HT-29 (cell line): ENCODE measurements around the gene EXOSC1. TPM values are rescaled to one million over a fixed set of nuclear protein-coding genes. Genes with fewer than 3 reads are reported as not detected.
"Not testable (repeated sequence)": the region's sequence is repeated elsewhere in the genome, so short reads cannot be mapped to it uniquely, and the experiment has no call there.

ENCODE experiments used
- DNase-seq: peaks from one replicate; pipeline ENCODE4 v3.0.0-alpha.2; 2015; ENCODE audit warnings: low spot score
- total RNA-seq: library from RNA; depleted of rRNA; stranded (reverse); fragments of >200 nt; shearing (Covaris generic); gene quantifications from 2 replicates; pipeline ENCODE4 v1.2.3, GENCODE V29; 2014; rRNA removed

The EXOSC1 gene, protein sequence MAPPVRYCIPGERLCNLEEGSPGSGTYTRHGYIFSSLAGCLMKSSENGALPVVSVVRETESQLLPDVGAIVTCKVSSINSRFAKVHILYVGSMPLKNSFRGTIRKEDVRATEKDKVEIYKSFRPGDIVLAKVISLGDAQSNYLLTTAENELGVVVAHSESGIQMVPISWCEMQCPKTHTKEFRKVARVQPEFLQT
- total RNA-seq: 35.6 and 44.3 TPM in 2 replicates

DNA sequence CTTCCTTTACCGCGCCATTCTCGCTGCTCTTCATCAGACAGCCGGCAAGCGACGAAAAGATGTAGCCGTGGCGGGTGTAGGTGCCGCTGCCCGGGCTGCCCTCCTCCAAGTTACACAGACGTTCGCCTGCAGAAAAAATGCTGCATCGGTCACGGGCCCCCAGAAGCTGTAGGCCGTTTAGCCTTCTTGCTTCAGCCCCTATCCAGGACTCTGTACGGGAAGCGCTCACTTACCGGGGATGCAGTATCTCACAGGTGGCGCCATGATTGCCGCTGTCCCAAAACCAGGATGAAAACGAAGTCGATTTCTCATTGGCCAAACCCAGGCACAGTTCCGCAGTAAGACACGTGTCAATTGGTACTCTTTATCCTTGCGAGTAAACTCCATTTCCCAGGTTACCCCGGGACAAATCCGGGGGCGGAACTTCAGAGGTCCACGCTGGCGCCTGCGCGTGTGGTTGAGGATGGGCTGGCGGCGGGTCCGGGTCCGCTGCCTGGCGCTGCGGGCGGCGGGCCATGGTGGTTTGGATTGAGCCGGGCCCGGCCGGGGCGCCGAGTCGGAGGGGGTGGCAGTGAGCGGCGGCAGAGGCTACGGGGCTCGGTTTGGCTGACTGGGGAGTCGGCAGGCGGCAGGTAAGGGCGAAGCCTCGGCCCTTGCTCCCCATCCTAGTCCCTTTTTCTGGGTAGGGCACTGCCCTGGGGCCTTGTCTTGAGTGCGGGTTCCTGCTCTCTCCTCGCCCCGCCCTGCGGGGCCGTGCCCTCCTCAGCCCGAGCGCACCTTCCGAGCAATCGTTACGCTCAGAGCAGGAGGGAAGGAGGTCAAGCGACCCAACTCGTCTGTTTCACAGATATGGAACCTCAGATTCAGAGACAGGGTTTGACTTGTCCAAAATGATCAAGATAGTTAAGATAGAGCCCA, at the start of gene EXOSC1, which contains the start of gene ZDHHC16:
Gene EXOSC1 (minus strand): TSS at position 285 of the 918 bp plus-strand sequence. CDS start 21 bp downstream, at position 264.
Gene ZDHHC16 (plus strand): TSS at position 454 of the 918 bp plus-strand sequence. CDS start 5,501 bp downstream, outside the sequence.
- peak; percentile 89 for DNase-seq

DNA sequence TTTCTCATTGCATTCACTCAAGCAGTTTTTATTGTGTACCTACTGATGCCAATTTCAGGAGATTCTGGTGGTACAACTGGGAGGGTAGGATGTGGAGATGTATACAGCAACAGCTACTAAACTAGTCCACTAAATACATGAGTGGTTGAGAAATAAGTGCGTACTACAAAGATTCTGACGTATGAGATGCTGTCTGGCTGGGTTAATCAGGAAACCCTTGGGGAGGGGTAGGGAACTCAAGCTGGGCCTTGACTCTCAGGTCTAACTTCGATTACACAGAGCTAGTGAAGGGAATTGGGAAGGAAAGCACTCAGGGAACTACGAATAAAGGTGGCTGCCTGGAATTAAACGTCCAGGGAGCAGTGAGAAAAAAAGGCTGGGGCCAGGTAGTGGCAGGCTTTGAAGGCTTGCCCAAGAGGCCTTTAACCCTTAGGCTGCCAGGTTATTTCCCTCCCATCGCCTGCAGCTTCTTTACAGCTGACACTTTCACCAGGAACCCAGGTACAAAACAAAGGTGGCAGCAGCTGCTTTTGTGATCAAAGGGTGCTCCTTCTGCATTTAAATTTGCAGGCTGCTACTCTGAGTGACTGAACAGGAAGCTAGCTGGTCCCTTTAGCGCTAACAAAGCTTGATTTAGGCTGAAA, 49.2 kb upstream of the EXOSC1 start:
- no peak for DNase-seq

DNA sequence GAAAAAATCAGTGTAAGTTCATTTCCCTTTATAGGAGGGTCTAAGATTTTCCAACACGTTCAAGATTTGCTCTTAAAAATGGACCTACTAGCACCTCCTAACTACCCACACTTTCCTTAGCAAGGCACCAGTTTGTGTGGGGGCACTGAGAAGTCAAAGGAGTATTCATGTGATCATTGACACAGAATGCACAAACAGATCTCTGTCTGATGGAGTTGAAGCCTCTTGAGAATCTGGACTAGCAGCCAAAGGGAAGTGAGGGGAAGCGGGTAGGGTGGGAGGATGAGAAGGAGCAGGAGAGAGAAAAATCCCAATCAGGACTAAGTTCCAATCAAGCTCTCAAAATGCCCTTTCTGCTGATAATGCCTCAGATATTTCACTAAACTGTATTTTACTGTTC, 48.3 kb upstream of the EXOSC1 start:
- DNase-seq: no peak

DNA sequence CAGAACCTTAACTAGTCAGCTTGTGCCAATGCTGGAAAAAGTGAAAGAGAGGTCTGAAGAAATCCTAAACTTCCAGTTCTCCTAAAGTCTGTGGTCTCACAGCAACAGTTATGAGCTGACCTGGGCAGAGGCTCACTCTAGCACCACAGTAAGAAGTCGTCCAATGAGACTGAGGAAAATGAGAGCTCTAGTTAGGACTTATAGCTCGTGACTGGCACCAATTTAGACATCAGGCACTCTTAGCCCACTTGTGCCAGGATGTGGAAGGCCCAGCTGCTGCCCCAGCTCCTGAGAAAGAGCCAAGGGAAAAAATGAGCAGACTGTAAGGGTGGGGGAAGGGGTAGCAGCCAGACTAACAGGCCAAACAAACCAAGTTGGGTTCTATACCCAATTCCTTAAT, 44.8 kb upstream of the EXOSC1 start:
- DNase-seq: no peak

DNA sequence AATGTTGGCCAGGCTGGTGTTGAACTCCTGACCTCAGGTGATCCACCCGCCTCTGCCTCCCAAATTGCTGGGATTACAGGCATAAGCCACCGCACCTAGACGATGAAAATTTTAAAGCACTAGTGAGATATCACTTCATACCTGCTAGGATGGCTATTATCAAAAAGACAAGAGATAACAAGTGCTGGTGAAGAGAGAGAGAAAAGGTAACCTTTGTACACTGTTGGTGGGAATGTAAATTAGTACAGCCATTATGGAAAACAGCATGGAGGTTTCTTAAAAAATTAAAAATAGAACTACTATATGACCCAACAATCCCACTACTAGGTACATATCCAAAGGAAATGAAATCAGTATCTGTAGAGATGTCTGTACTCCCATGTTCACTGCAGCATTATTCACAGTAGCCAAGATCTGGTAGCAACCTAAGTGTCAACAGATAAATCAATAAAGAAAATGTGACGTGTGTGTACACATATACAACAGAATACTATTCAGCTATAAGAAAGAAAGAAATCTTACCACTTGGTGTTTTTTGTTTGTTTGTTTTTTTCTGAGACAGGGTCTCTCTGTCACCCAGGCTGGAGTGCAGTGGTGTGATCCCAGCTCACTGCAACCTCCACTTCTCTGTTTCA, 40.0 kb upstream of the EXOSC1 start:
- no peak for DNase-seq

DNA sequence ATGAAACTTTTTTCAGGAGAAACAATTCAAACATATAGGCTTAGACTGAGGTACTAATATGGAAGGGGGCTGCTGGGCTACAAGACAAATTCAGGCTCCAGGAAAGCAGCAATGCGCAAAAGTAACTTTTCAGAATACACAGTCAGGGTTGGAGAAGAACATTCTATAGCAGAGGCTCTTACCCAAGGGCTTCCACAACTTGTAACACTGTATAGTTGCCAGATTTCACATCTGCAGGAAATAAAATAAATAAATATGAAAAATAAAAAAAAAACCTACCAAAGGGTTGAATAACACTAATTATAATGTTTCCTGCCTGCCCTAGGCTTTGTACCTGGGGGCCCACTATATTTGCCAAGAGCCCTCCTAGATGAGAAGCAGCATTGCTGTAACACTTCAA, 38.1 kb upstream of the EXOSC1 start:
- DNase-seq: no peak

DNA sequence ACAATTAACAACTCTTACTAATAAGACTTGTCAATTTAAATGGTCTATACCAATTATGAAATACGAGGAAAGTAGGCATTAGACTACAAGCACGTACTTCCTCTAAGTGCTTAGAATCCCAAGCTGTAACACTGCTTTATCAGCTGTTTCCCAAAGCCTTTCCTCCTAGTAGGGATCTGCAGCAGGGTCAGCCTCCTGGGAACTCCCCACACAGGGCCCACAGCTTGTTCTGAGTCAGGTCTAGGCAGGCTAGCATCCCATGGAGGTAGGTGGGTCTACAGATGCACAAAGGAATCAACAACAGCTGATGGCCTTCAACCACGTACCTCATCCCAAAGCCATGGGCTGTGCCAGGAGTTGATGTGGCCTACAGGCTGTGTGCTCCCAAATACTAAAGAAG, 37.7 kb upstream of the EXOSC1 start:
- DNase-seq: no peak

DNA sequence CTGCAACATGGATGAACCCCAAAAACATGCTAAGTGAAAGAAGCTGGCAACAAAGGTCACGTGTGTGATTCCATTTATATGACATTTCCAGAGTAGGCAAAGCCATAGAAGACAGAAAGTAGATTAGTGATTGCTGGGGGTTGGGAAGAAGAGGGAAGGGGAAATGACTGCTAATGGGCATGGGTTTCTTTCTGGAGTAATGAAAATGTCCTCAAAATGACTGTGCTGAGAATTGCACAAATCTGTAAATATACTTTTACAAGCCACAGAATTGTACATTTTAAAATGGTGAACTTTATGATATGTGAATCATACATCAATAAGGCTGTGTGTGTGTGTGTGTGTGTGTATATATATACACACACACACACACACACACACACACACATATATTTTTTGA, 36.6 kb upstream of the EXOSC1 start:
- no peak for DNase-seq

DNA sequence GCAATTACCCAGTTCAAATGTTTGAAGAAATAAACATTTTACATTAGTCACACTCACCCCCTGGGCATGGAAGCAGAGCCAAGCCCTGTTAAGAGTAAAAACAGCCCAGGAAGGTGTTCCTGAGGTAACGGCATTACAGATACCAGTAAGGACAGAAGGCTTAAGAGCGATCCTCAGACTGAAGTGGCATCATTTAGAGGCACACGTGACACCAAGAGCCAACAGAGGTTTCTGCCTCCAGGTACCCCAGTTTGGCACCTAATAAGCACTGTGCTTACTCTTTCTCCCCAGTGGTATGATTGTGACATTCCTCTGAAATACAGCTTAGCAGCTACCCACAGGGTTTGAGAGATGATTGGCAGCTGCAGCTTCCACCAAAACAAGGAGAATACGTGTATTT, 35.3 kb upstream of the EXOSC1 start:
- no peak for DNase-seq

DNA sequence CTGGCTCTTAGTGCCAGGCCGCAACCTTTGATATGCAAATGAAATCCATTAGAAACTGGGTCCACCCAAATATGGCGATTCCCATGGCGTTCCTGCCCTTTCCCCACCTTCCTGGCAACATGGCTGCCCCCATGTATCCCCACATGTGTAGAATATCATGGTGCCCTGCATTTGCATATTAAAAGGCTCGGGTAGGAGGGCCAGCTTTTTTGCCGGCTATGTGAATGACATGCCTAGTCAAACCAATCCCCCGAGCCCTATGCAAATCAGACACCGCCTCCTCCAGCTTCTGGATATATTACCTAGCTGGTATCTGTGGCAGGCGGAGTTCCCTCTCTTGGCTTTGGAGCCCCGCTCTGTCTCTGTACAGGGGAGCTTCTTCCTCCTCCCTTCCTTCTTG, 34.1 kb upstream of the EXOSC1 start:
- DNase-seq: no peak

DNA sequence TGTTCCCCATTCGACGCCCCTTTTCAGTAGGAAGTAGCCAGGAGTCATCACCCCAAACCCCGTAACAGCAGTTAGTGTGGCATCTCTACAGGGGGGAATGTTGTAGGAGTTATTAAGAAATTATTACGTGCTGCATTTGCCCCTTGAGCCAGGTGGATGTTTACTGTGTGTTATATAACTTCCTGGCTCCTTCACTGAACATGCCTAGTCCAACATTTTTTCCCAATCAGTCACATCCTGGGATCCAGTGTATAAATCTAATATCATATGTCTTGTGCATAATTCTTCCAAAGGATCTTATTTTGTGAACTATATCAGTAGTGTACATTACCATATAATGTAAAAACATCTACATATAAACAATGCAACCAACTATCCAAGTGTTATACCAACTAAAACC, 33.6 kb upstream of the EXOSC1 start:
- not testable (repeated sequence) for DNase-seq

DNA sequence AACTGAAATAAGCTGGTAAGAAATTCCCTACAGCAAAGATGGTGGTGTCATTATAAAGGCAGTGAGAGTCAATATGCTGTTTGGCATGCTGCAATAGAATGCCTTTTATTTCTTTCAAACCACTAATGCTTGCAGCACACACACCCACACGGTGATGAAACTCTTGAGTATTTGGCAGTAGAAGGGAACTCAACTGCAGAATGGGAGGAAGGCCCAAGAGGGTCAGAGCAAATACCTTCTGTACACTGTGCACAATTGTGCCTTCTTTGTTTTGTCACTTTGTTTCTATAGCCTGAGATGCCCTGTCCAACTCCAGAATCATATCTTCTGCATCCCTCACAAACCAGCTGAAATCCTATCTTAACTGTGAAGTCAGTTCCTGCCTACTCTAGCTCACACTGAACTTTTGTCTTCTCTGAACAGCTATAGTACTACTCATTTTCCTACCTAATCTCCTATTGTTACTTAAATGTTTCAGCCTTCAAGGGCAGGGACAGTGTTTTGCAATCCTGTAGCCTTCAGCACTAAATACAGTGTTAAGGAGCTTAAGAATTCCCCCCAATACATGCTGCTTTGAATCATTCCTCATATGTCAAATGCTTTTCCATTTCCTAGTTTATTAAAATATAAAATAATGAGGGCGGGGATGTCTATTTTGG, 30.3 kb upstream of the EXOSC1 start:
- no peak for DNase-seq

DNA sequence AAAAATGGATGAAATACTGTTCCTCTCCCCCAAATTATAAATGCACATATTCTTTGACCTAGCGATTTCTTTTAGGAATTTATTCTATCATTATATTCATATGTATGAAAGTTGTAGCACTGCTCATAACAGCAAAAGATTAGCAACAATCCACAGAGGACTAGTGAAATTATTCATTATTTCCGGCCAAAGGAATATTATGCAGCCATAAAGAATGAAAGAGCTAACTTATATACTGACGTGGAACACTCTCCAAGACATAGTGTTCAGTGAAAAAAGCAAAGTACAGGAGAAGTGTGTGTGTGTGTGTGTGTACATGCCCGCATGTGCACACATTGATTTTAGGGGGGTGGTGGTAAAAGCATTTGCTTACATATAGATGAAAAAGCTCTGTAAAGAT, 29.1 kb upstream of the EXOSC1 start:
- DNase-seq: no peak

DNA sequence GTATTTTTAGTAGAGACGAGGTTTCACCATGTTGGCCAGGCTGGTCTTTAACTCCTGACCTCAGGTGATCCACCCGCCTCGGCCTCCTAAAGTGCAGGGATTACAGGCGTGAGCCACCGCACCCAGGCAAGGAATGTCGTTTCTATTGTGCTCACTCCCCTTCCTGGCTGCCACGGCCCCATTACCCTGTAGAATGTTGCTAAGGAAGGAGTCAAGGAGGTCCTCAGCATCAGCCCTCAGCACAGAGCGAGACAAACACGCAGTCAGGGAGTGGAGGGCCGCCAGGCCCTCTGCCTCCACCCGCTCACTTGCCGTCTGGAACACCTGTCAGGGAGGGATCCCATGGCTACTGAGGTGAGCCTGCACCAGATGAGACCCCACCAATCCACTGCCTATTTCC, 23.0 kb upstream of the EXOSC1 start:
- DNase-seq: not testable (repeated sequence)

DNA sequence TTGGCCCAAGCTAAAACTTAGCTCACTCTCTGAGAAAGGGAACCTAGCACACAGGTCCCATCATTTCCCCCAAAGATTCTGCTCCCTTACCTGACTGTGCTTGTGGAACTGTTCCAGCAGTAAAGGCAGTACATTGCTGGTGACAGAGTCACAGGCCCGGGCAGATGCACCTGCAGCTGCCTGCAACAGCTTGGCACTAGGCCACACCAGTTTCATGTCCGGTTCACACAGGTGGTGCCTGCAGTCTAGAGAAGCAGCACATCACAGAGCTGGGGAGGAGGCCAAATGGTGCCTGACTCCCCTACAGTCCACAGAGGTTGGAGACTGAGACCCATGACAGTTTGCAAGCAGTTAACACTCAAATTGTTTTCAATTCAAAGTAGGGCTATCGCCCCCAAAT, 22.4 kb upstream of the EXOSC1 start:
- no peak for DNase-seq

DNA sequence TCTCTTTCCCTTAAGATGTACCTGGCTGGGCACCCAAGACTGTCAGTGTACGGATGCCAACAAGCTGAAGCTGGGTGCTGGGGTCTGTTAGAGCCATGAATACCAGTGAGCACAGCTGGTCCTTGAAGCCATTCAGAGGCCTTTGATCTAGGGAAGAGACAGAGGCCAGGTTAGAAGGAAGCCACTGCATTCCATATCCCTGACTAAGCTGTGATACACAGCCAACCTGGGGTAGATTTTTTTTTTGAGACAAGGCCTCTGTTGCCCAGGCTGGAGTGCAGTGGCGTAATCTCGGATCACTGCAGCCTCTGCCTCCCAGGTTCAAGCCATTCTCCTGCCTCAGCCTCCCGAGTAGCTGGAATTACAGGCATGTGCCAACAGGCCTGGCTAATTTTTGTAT, 20.9 kb upstream of the EXOSC1 start:
- no peak for DNase-seq

DNA sequence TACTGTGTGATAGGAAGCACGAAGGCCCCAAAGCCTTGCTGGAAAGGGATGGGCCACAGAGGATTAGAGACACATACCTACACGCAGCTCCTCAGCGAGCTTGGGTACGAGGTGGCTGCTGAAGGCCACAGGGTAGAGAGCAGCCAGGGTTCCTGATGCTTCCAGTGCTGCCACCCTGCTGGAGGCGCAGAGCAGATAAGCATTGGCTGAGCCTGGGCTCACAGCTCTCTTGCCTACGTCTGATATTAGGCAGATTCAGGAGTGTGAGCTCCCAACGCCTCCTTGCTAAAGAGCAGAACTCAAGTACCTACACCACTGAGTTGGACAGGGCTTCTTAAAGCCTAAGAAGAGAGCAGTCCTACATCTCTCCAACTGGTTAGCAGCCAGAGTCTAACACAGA, 20.2 kb upstream of the EXOSC1 start:
- DNase-seq: no peak

DNA sequence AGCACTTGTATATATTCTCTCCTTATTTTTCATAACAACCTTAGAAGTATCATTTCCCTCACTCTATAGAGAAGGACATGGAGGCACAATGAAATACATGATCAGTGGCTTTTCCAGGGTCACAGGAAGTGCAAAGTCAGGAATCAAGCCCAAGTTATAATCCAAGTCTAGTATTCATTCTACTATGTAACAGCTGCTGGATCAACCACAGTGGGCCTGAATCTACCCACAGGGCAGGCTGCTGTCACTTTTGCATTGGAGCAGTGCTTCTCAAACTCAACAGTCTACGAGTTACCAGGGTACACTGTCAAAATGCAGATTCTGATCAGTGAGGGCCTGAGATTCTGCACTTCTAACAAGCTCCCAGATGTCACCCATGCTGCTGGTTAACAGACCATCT, 18.4 kb upstream of the EXOSC1 start:
- no peak for DNase-seq

DNA sequence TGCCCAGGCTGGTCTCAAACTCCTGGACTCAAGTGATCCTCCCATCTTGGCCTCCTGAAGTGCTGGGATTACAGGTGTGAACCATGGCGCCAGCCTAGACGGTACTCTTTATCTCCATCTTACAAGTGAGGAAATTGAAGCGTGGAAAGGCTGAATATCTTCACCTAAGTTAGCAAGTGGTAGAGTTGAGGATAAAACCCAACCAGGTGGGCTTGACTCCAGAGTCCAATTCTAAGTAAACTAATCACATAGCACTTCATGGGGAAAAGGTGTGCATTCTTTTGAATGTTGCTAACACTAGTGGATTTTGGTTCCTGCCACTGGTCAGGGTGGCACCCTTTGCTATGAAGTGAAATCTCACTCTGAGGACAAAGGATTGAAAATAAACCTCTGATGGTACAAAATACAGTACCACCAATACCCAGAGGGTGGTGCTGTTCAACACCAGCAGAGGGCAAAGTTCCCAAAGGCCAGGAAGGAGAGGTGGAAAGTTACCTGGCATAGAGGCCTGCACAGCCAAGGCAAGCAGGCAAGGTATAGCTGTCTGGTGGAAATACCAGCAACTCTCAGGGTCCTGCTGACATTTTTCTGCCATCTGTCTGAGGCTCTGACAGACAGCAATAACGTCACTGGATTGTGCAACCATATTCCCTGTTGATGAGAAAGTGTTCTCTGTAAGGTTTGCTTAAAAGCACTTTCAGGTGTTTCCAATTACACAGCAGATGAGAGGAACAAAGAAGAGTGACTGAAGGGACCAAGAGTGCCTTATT, 17.7 kb upstream of the EXOSC1 start:
- DNase-seq: peak; percentile 78

DNA sequence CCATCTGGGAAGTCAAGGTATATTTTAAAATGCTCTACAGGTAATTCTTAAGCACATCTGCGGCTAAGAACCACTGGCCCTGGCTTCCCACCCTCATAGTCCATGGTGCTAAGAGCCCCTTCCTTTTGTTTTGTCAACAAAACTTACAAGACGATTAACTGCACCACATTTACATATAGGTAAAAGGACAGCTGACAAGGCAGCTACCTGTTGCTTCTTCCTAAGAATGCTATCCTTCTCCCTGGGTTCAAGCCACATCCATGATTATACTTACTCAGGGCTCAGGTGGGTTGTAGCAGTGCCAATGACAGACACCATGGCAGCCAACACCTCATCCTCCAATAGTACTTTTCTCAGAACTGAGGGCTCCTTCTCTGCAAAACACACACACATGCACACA, 16.5 kb upstream of the EXOSC1 start:
- no peak for DNase-seq

DNA sequence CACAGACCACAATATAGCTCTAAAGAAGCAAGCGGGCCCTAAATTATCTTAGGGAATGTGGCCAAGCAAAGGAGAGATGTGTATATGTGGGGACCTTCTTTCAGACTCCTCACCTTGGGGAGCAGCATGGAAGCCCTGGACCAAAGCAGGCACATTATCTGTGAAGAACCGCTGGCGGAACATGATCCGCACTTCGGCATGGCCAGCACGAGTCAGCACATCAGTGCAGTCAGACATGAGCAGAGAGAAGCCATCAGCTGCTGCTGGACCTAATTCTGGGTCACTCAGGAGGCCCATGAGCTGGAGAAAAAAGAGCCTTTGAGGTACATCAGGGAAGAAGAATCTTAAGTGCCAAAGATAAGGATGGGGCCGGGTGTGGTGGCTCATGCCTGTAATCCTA, 14.1 kb upstream of the EXOSC1 start:
- no peak for DNase-seq
